Muscle of arm (tissue), 14 donors: ENCODE results near the gene AMELX. TPM values are rescaled to one million over a fixed set of nuclear protein-coding genes. Genes with fewer than 3 reads are reported as not detected.

Source experiments
- DNase-seq: peaks from one replicate; pipeline ENCODE4 v3.0.0-alpha.2; 2013
- long read RNA-seq, 11 donors: transcript quantifications; one replicate each; lab custom pipeline, GENCODE V29; 2026
- polyA plus RNA-seq, 12 donors: library from polyadenylated mRNA; unstranded; fragments of 120-200 nt; gene quantifications; one replicate each; pipeline ENCODE4 v1.2.1, GENCODE V29; 2013; ENCODE audit not compliant: insufficient read length in 12 of 12

AMELX gene
- not detected for polyA plus RNA-seq
- long read RNA-seq, donor 1: 0 reads
- long read RNA-seq, donor 2: 0 reads
- long read RNA-seq, donor 3: 0 reads
- long read RNA-seq, donor 4: 0 reads
- long read RNA-seq, donor 5: 0 reads
- long read RNA-seq, donor 6: 0 reads
- long read RNA-seq, donor 7: 0 reads
- long read RNA-seq, donor 8: 0 reads
- long read RNA-seq, donor 9: 0 reads
- long read RNA-seq, donor 10: 0 reads
- long read RNA-seq, donor 11: 0 reads

DNA sequence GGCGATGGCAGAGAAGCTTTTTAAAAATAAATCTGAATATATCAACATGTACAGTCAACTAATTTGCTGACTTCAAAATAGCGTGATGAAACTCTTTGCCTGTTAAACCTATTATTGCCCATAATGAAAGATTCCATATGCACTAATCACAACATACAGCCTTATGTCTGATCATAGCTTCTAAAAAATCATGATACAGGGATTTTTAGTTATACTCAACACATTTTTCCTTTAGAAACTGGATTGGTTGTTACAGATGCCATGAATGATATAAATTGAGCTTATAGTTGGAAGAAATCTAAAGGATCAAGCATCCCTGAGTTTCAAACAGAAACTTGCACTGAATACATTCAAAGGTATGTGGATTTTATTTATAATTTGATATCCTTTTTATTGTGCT lies at the start of gene AMELX:
AMELX (plus strand) TSS at position 301 of the 400 bp plus-strand sequence. CDS start 1,376 bp downstream, outside the sequence.
- DNase-seq: no peak

DNA sequence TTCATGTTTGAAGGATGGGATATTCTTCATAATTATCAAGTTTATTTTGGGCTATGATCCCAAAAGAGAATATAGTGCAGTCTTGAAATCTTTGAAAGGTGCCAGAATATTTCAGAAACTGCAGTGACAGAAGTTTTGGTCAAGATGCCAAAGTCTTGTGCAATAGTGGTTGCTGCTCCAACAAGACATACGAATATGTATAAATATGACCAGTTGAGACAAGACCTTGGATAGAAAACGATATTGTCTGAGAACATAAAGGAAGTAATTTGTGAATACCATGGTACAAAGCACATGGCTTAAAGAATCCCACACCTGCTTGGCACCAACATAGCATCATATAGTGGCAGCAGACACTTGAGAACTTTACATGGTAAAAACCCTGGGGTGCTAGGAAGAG lies 48.6 kb upstream of the AMELX start:
- DNase-seq: peak; percentile 66

DNA sequence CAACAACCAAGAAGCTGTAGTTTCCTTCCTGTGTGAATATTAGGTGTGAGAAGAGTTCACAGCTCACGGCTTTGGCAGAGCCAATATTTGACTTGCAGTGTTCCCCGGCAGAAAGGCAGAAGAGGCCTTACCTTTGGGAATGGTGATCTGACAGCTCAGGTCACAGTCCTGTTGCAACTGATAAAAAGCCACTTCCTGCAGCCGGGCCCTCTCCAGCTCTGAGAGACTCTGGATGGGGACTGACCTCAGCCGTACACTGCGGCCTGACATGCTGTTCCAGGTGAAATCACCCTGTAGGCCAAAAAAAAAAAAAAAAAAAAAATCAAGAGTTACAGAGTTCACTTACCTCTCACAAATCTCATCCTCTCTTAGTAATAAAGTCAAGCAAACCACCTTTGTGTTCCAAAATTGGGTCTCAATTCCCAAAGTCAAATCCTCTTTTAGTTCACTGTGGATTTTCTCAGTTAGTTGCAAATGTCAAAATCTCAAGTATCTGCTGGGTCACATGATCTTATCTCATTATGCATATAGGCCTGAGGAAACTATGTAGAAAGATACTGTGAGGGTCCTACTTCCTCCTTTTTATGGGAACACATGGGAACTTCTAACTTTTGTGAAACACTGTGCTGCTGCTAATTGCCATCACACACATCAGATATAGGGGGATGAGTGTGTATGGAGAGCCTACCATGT lies 38.6 kb upstream of the AMELX start:
- DNase-seq: no peak

- DNase-seq: no peak
Measured at GRCh38 chrX:11257290-11257689, 35.9 kb upstream of the AMELX start.

- no peak for DNase-seq
Measured at GRCh38 chrX:11257711-11258110, 35.5 kb upstream of the AMELX start.

DNA sequence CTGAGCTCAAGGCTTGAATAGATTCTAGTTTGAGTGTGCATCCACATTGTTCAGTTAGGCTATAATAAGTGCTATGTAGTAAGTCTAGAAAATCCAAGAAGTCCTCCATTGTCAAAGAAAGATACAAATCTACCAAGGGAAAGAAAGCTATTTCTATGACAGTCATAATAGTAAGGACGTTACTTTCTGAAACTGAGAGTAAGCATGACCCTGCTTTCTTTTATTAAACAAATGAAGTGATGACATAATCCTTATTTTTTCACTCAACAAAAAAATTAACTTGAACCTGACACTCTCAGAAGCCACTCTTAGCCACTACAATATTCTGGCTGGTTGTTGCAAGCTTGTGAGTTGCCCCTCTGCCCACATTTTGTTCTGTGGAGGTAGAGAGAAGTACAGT lies 33.8 kb upstream of the AMELX start:
- DNase-seq: no peak

DNA sequence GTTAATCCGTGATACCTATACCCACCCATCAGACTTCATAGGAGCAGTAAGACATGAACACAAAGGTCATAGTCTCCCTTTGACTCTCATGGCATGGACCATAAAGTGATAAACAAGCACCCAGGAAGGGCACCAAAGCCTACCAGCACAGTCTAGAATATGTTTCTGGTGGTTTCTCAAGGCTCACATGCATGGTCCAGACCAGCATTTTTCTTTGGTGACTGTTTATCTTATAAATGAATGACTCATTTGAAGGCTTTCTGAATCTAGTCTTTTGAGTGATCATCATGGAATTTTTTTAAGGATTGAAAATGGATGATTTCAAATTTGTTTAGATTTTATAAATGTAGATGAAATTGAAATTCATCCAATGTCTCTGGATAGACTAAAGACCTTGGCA lies 32.0 kb upstream of the AMELX start:
- DNase-seq: no peak

DNA sequence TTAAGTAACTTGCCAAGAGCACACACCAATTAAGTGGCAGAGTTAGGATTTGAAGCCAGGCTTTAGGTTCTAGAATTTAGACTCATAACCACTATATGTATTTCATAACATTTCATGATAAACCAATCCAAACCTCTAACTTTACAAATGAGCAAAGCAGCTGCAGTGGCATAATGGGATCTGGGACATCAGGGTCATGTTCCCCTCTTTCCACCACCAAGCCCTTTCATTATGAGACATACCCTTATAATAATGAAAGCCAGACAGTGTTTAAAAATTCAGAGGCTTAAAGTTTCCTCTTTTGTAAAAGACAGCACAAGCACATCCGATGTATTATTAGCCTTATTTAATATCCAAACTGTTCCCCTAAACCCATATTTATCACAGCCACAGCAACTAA lies 28.3 kb upstream of the AMELX start:
- DNase-seq: no peak

- no peak for DNase-seq
Measured at GRCh38 chrX:11265352-11265751, 27.9 kb upstream of the AMELX start.

GRCh38 chrX:11266573-11267003 lies 26.6 kb upstream of the AMELX start:
- DNase-seq: peak; percentile 32

DNA sequence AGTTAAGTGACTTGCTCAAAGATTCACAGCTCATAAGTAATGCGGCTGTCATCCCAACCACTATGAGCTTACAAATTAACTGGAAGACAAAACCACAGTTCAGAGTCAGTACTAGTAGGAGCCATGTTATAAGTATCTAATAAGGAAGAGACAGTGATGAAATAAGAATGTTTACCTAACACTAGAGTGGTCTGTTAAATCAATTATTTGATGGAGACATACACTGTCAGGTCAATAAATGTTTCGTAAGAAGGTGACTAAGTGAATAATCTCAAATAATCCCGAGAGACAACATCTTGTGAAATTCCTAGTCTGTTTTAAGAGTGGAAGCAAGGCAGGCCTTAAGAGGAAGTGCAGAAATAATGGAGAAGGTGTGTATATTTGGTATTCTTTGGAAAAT lies 25.8 kb upstream of the AMELX start:
- no peak for DNase-seq

- no peak for DNase-seq
Measured at GRCh38 chrX:11269006-11269405, 24.2 kb upstream of the AMELX start.

DNA sequence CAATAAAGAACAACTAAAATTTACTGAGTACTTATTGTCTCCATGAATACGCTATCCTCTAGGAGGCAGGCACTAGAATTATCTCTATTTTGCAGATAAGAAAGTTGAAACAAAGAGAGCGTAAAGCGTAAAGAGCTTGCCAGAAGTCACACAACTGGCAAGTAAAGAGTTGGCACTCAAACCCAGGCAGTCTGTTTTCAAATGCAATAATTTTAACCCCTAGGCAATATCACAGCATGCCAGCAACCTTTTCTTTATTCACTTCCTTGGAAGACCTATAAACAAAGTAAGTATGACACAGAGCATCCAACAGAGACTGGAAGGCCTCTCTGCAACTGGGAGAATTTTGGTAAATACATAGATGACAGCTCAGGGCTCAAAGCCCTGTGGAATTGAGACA lies 23.2 kb upstream of the AMELX start:
- DNase-seq: no peak

GRCh38 chrX:11272290-11272689 lies 20.9 kb upstream of the AMELX start:
- DNase-seq: no peak

DNA sequence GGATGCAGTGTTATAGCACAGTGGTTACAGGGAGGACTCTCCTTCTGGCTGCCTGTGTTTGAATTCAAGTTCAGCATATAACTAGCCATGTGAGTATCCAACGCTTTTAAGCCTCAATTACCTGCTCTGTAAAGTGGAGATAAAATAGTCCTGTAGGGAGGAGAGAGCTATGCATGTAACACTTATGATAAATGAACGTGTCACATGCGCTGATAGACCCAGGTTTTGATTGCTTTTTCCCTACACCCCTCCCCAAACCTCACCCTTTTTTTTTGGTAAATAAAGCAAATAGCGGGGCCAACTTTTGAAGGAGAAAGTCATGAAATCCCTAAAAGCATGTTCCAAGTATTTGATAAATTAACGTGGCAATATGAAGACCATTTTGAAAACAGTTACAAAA lies 20.4 kb upstream of the AMELX start:
- no peak for DNase-seq

GRCh38 chrX:11273544-11273943 lies 19.7 kb upstream of the AMELX start:
- no peak for DNase-seq

- no peak for DNase-seq
Measured at GRCh38 chrX:11282043-11282442, 11.2 kb upstream of the AMELX start.

- DNase-seq: no peak
Measured at GRCh38 chrX:11285651-11286050, 7.6 kb upstream of the AMELX start.

GRCh38 chrX:11287505-11287904 lies 5.7 kb upstream of the AMELX start:
- no peak for DNase-seq

GRCh38 chrX:11290416-11291102 lies 2.7 kb upstream of the AMELX start:
- DNase-seq: no peak

DNA sequence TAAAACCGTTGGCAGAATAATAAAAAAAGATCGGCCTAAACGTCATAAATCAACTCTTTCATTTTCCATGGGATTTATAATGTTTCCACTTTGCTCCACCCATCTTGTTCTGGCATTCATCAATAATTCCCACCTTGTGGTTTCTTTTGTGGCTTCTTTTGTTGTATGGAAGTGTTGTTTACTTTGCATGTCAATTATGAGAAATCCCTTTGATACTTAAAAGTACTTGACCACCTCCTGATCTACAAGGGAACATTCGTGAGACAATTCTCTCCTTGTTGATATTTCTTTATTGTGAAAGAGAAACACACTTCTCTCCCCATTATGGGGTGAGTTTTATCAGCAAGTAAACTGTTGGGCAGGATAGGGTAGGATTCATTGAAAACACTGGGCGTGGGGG lies 2.8 kb downstream of the AMELX start:
- DNase-seq: no peak

- no peak for DNase-seq
Measured at GRCh38 chrX:11298600-11298999, 5.4 kb downstream of the AMELX start.

- DNase-seq: no peak
Measured at GRCh38 chrX:11304829-11305228, 11.6 kb downstream of the AMELX start.
